ENCODE results near the gene EFCAB11.
A peak's percentile ranks its signal among the peaks of the same experiment; 100 is the strongest.

Gene EFCAB11

DNA sequence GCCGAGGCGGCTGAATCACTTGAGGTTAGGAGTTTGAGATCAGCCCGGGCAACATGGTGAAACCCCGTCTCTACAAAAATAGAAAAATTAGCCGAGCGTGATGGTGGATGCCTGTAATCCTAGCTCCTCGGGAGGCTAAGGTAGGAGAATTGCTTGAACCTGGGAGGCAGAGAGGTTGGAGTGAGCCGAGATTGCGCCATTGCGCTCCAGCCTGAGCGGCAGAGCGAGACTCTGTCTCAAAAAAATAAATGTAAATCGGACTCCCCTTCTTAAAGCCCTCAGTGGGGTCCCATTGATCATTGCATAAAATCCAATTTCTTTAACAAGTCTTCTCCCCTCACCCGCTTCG lies 2.1 kb upstream of the EFCAB11 start:
- no peak for DNase-seq

DNA sequence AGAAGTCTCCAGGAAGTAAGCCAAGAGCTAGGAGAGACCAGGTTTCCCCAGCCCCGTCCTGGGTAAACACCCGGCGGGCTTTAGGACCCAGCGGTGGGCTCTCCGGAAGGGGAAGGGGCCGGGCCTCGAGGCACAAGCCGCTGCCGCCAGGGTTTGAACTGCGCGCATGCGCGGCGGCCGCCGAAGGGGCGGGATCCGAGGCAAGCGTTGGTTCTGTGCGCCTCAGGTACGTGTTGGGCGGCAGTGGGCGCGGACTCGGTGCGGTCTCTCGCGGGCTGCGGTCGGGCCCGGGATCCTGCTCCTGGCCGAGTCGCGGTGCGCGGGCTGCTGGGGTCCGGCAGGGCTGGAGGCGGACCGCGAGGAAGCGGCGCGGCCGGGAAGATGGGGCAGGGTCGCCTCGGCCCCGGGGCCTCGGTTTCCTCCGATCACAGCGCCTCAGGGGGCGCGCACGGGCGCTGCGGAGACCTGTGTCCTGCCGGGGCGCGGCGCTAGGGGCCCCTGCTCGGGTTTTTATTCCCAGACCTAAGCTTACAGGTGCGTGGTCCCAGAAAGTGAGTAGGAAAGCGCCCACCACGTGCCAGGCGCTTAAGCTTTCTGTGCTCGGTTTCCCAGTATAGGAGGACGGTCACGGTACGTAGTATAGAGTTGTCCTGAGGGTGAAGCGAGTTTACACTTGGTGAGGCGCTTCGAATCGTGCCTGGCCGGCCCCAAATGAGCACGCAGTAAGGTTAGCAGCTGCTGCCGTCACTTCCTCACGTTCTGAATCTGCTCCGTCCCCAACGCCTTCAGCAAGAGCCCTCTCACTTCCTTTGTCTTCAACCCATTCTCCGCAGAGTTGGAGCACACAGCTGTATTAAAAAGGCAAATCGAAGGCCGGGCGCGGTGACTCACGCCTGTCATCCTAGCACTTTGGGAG lies 1.5 kb upstream of the EFCAB11 start, which contains the start of gene TDP1:
TDP1 (plus strand) TSS at position 183 of the 916 bp plus-strand sequence. CDS start 7,188 bp downstream, outside the sequence.
- DNase-seq: peak; percentile 97

- no peak for DNase-seq
Measured at GRCh38 chr14:89955022-89955744, 653 bp upstream of the EFCAB11 start.

GRCh38 chr14:89953602-89954001 lies 928 bp downstream of the EFCAB11 start:
- no peak for DNase-seq

DNA sequence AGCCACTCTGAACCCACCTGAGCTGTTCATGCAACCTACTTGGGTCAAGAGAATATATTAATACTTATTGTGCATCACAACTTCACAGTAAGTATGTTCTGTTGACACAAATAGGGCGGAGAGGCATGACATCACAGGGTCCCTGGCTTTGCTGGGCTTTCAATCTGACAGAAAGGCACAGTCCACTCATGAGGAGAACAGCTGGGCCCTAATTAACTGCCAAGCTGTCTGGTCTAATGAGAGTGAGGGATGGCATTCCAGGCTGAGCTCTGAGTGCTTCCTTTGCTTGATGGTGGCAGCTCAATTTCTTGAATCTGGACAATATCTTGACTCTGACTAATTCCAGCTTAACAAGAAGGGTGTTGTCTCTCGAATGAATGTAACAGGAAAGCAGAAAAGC lies 2.0 kb downstream of the EFCAB11 start:
- no peak for DNase-seq

DNA sequence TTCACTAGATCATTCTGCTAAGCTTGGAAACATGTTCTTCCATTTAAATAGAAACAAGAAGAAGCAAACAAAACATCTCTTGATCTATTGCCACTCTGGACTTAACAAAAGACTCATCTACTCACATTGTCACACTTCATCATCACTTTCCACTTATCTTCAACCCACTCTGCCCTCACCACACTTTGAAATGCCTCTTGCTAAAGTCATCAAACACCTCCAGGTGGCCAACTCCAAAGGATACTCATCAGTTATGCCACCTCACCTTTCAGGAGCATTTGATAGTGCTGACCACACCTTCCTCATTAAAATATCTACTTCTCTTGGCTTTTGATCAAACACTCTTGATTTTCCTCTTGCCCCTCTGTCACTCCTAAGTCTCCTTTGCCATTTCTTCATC lies 7.2 kb downstream of the EFCAB11 start:
- no peak for DNase-seq

DNA sequence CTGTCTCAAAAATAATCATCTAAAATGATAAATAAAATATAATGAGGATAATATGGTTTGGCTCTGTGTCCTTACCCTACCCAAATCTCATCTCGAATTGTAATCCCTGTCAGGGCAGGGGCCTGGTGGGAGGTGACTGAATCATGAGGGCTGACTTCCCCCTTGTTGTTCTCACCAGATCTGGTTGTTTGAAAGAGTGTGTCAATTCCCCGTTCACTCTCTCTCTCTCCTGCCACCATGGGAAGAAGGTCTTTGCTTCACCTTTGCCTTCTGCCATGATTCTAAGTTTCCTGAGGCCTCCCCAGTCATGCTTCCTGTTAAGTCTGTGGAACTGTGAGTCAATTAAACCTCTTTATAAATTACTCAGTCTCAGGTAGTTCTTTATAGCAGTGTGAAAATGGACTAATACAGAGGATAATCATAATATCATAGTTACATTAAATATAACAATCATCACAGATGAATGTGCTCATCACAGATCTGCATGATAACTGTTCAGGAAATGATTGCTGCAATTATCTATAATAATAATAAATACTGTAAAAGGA lies 12.6 kb downstream of the EFCAB11 start:
- DNase-seq: no peak

GRCh38 chr14:89936654-89937185 lies 17.8 kb downstream of the EFCAB11 start:
- DNase-seq: no peak

DNA sequence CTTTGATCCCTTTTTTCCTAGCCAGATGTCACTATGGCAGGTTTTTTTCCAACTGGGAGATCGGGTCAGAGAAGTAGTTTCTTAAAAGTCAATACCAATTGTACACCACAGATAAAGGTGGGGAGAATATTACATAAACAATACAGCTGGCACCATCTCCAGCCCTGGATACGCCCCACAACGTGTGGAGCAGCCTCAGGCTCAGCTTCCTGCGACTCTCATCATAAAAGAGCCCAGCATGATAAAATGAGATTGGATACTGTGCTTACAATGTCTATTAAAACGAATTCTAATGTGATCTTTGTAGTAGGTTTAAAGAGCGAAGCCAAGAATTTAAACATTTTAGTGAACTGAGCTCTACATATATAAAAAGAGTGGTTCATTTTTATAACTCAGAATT lies 21.5 kb downstream of the EFCAB11 start:
- DNase-seq: no peak

- DNase-seq: no peak
Measured at GRCh38 chr14:89927186-89927865, 27.2 kb downstream of the EFCAB11 start.

DNA sequence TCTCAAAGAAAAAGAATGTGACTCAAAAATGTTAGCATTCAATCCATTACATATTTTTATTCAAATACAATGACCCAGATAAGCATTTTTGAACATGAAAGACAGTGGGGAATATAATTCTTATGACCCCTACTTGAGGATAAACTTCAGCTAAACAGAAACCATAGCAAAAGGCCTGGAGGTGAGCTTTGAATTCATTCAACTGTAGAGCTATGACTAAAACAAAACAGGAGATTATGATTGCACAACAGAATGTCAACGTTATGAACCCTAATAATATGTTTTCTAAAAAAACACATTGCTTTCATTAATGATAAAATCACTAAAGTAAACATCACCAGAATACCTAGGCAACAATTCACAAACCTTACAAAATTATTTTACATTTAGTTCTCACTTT lies 27.8 kb downstream of the EFCAB11 start:
- DNase-seq: no peak

DNA sequence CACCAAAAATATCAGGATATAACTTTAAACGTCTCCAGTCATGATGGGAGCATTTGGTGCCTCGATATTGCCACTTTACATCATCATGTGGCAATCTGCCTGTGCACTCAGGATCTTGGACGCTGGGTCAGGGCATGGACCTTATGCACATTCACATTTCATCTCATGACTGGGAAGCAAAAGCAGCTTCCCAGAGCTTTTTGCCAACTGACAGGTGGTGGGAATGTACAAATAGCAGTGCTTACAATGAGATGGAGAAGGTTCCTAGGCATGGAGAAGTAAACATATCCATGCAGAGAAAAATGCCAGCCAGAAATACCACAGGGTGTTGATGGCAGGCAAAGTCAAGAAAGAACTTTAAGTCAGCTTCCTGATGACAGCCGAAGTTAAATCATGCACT lies 30.3 kb downstream of the EFCAB11 start:
- DNase-seq: no peak

DNA sequence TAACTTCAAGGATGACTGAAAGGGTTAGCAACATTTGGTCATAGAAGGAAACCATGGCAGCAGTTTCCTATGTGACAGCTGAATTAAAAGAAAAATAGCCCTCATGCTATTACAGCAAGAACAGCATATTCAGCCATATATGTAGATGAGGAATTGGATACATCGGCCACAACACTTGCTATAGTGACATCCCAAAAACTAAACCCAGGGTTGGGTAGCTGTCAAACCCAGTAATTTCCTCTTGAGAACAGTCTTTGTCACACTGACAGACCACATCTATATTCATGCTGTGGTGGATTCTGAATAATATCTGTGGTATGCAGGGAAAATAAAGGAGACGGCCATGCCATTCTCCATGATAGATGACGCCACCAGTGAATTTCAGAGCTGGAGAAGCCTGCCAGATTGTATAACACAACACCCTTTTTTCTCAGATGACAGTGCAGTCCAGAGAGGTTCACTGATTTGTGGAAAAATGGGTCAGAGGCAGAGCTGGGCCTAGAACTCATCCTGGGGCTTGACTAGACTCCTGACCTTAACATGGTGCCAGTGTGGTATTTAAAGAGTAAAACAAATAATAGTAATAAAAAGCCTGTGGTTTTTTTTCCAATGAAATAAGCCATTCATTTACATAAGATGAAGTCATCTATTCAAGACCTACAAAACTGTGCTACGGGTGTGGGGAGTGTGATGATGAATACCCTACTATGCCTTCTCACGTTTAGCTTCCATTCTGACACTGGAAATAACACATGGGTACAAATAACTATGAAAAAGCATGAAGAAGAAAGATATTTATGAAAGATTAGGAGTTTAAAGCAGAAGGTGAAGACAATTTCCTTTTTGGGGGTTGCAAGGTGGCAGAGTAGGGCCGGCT lies 32.3 kb downstream of the EFCAB11 start:
- no peak for DNase-seq

DNA sequence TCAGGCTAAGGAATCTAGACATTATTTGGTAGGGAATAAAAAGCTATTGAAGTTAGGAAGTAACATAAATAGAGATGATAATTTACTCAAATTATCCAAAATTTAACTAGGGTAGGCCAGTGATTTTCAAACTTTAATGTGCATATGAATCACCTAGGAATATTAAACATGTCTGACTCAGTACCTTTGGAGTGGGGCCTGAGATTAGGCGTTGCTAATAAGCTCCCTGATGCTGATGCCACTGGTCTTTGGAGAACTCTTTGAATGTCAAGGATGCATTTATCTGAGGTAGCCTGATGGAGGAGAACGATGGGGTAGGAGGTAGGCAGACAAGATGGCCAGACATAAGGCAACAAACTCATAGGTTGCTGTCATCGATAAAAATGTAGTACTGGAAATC lies 33.2 kb downstream of the EFCAB11 start:
- no peak for DNase-seq

DNA sequence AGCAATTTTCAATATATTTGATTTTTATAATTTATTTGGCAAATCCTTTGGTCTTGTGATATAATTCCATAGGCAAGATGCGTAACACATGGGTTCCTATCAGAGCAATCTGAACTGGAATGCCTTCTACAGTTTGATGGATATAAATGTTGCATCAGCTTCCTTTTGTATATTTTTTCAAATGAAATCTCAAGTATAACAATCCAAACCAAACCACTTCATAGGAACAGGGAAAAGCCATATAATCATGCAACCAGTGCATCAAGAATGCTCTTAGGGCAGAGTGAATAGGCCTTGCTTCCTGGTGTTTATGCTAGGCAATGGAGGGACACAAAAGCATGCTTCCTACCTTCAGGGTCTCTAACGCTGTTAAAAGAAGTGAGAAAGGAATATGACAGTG lies 34.5 kb downstream of the EFCAB11 start:
- no peak for DNase-seq

- DNase-seq: no peak
Measured at GRCh38 chr14:89918721-89919120, 35.8 kb downstream of the EFCAB11 start.

- peak; percentile 45 for DNase-seq
Measured at GRCh38 chr14:89915114-89915878, 39.2 kb downstream of the EFCAB11 start.

DNA sequence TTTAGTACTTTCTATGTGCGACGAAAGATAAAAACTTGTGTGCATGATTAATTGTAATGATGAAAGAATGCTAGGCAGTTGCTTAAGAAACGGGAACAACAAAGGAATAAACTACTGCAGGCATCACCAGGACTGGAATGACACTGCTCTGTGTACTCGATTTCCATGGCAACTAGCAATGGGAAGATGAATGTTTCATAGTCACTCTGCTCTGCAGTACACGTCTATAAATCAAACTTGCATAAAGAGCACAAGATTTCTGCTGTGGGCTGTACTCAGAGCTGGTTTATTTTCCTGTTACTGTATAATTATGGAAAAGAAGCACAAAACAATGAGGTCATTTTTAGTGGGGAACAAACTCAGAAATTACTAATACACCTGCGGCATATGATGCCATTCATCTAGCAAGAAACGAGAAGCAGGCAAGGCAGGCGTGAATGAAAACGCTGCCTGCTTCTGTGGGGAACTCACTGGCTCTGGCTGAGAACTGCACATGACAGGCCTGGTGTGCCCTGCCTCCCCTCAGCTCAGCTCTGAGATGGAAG lies 41.8 kb downstream of the EFCAB11 start:
- DNase-seq: peak; percentile 82

- no peak for DNase-seq
Measured at GRCh38 chr14:89912221-89912620, 42.3 kb downstream of the EFCAB11 start.

- peak; percentile 76 for DNase-seq
Measured at GRCh38 chr14:89911010-89911919, 43.3 kb downstream of the EFCAB11 start.
